GM19395 (cell line): ENCODE results near the gene TK2.
"Not testable (repeated sequence)": the region's sequence is repeated elsewhere in the genome, so short reads cannot be mapped to it uniquely, and the experiment has no call there.

Experiments used
- ATAC-seq: cut with Tn5 transposase; IDR thresholded peaks from one replicate; pipeline ENCODE4 v1.9.1; 2021; ENCODE audit warnings: mild to moderate bottlenecking, moderate library complexity; ENCODE audit not compliant: unreplicated experiment

The TK2 gene

GRCh38 chr16:66471264-66471663 lies 78.7 kb downstream of the TK2 start:
- ATAC-seq: no peak

GRCh38 chr16:66470556-66470955 lies 79.4 kb downstream of the TK2 start:
- ATAC-seq: no peak

- no peak for ATAC-seq
These were observed 79.9 kb downstream of the TK2 start for GRCh38 chr16:66469947-66470546.

- ATAC-seq: no peak
These were observed 80.5 kb downstream of the TK2 start for GRCh38 chr16:66469291-66469946.

GRCh38 chr16:66468321-66468965 lies 81.5 kb downstream of the TK2 start:
- ATAC-seq: no peak

GRCh38 chr16:66467611-66468010 lies 82.3 kb downstream of the TK2 start:
- ATAC-seq: no peak

- ATAC-seq: not testable (repeated sequence)
These were observed 83.3 kb downstream of the TK2 start for GRCh38 chr16:66466636-66467035.

GRCh38 chr16:66465946-66466345 lies 84.0 kb downstream of the TK2 start:
- ATAC-seq: not testable (repeated sequence)

GRCh38 chr16:66462912-66463311 lies 87.0 kb downstream of the TK2 start:
- no peak for ATAC-seq

- no peak for ATAC-seq
These were observed 89.2 kb downstream of the TK2 start for GRCh38 chr16:66460703-66461102.

- no peak for ATAC-seq
These were observed 90.0 kb downstream of the TK2 start for GRCh38 chr16:66459878-66460277.

- ATAC-seq: no peak
These were observed 91.1 kb downstream of the TK2 start for GRCh38 chr16:66458853-66459252.

- ATAC-seq: no peak
These were observed 91.6 kb downstream of the TK2 start for GRCh38 chr16:66458292-66458691.
